Nephron (organoid): ENCODE measurements around the gene TNFSF8.

Experiments
- H3K27ac Mint-ChIP-seq, 3 experiments: 2 replicates each; pipeline ENCODE4 v1.8.0; 2020; ENCODE audit warnings: mixed read lengths in 3 of 3, mild to moderate bottlenecking in 2 of 3, moderate library complexity in 1 of 3
- H3K27me3 Mint-ChIP-seq: 2 replicates; pipeline ENCODE4 v1.8.0; 2021; ENCODE audit warnings: low read depth, mild to moderate bottlenecking, moderate library complexity, mixed read lengths
- H3K36me3 Mint-ChIP-seq: 2 replicates; pipeline ENCODE4 v1.8.0; 2020; ENCODE audit warnings: low read depth, mixed read lengths
- H3K4me1 Mint-ChIP-seq: 2 replicates; pipeline ENCODE4 v1.8.0; 2020; ENCODE audit warnings: mixed read lengths
- H3K4me3 Mint-ChIP-seq, 3 experiments: 2 replicates each; pipeline ENCODE4 v1.8.0; 2020; ENCODE audit warnings: mild to moderate bottlenecking in 3 of 3, mixed read lengths in 3 of 3, moderate library complexity in 2 of 3
- H3K9me3 Mint-ChIP-seq: 2 replicates; pipeline ENCODE4 v1.8.0; 2020; ENCODE audit warnings: mixed read lengths
- CTCF ChIP-seq, 3 experiments: fragments of 200-600 bp; sonication (generic); IDR thresholded peaks; one replicate each; pipeline ENCODE4 v1.5.0; 2021; ENCODE audit warnings: antibody characterized with exemption in 3 of 3; ENCODE audit not compliant: unreplicated experiment in 3 of 3

Gene TNFSF8

GRCh38 chr9:114893221-114894010, 37.0 kb downstream of the TNFSF8 start:
- H3K4me1 Mint-ChIP-seq, result peaks cover 9% of the 10 kb centered on the region
- no peaks in the 10 kb centered on the region for H3K27me3 Mint-ChIP-seq
- H3K4me3 Mint-ChIP-seq, result no peak overlapping the region
- peaks cover 2% of the 10 kb centered on the region for H3K9me3 Mint-ChIP-seq
- peak overlapping the region in 1 of 3 experiments; percentile 28 for H3K27ac Mint-ChIP-seq
- no peak for TF ChIP-seq CTCF (IDR thresholded peaks at IDR 0.05; ENCODE audit: unreplicated experiment in 3 of 3)
- H3K36me3 Mint-ChIP-seq, result no peaks in the 10 kb centered on the region

- Mint-ChIP-seq H3K27me3 (peaks cover 4% of the 10 kb centered on the region), H3K36me3 (no peaks in the 10 kb centered on the region), H3K4me3 (no peak overlapping the region), H3K27ac (no peak overlapping the region), H3K9me3 (peaks cover 13% of the 10 kb centered on the region), H3K4me1 (peaks cover 3% of the 10 kb centered on the region)
- TF ChIP-seq CTCF (IDR thresholded peaks at IDR 0.05; ENCODE audit: unreplicated experiment in 3 of 3), result no peak
Observed at GRCh38 chr9:114889802-114890224, 40.6 kb downstream of the TNFSF8 start.

GRCh38 chr9:114888607-114889006, 41.8 kb downstream of the TNFSF8 start:
- H3K27ac Mint-ChIP-seq, result peak overlapping the region in 1 of 3 experiments; percentile 48
- no peaks in the 10 kb centered on the region for H3K36me3 Mint-ChIP-seq
- H3K4me1 Mint-ChIP-seq, result no peaks in the 10 kb centered on the region
- peaks cover 19% of the 10 kb centered on the region for H3K9me3 Mint-ChIP-seq
- H3K4me3 Mint-ChIP-seq, result no peak overlapping the region
- peaks cover 4% of the 10 kb centered on the region for H3K27me3 Mint-ChIP-seq
- no peak for TF ChIP-seq CTCF (IDR thresholded peaks at IDR 0.05; ENCODE audit: unreplicated experiment in 3 of 3)

GRCh38 chr9:114887963-114888362, 42.4 kb downstream of the TNFSF8 start:
- H3K4me3 Mint-ChIP-seq, result no peak overlapping the region
- no peaks in the 10 kb centered on the region for H3K36me3 Mint-ChIP-seq
- peaks cover 19% of the 10 kb centered on the region for H3K9me3 Mint-ChIP-seq
- TF ChIP-seq CTCF (IDR thresholded peaks at IDR 0.05; ENCODE audit: unreplicated experiment in 3 of 3), result no peak
- H3K4me1 Mint-ChIP-seq, result no peaks in the 10 kb centered on the region
- peak overlapping the region in 2 of 3 experiments; percentile 48 to 58 for H3K27ac Mint-ChIP-seq
- peaks cover 4% of the 10 kb centered on the region for H3K27me3 Mint-ChIP-seq

GRCh38 chr9:114884787-114885452, 45.5 kb downstream of the TNFSF8 start:
- TF ChIP-seq CTCF (IDR thresholded peaks at IDR 0.05; ENCODE audit: unreplicated experiment in 3 of 3), result no peak
- peaks cover 17% of the 10 kb centered on the region for H3K9me3 Mint-ChIP-seq
- no peak overlapping the region for H3K4me3 Mint-ChIP-seq
- no peaks in the 10 kb centered on the region for H3K4me1 Mint-ChIP-seq
- H3K27me3 Mint-ChIP-seq, result peaks cover 4% of the 10 kb centered on the region
- no peak overlapping the region for H3K27ac Mint-ChIP-seq
- no peaks in the 10 kb centered on the region for H3K36me3 Mint-ChIP-seq
